ENCODE measurements around the gene RTN4RL2.

RTN4RL2 gene

DNA sequence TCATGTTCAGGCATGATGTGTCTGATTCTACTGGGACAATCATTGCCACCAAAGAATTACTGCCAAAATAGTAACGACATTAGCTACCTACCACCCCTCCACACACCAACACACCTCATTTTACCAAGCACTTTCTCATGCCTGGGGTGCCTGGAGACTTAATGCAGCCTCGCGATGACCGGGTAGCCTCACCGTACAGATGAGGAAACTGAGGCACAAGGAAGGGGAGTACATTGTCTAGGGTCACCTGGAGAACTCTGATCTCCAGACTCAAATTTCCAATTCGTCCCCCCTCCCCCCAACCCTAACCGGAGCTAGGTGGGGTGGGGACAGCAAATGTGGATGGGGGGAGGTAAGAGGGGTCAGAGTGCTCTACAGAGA, 2.7 kb upstream of the RTN4RL2 start:
- Histone ChIP-seq H3K27ac (ENCODE audit: low read depth, low read length) (no peak overlapping the region), H2AFZ (ENCODE audit: low read depth, low read length, severe bottlenecking) (no peak overlapping the region), H3K79me2 (ENCODE audit: insufficient read depth, low read length) (no peaks in the 10 kb centered on the region), H3K9me3 (ENCODE audit: insufficient read depth, low read length) (no peaks in the 10 kb centered on the region), H3K4me3 (ENCODE audit: insufficient read depth, low read length, poor library complexity, severe bottlenecking) (no peak overlapping the region), H4K20me1 (ENCODE audit: low read depth, low read length) (no peaks in the 10 kb centered on the region; the same call in 1 of the 2 replicates), H3K27me3 (ENCODE audit: low read length) (no peaks in the 10 kb centered on the region), H3F3A (ENCODE audit: insufficient read depth) (no peaks in the 10 kb centered on the region), H3K9ac (ENCODE audit: low read length) (no peak overlapping the region), H3K4me2 (ENCODE audit: low read depth, low read length, poor library complexity, severe bottlenecking) (no peak overlapping the region), H3K36me3 (ENCODE audit: low read length) (no peaks in the 10 kb centered on the region), H3K9me2 (replicated peaks; ENCODE audit: insufficient read depth, low read length) (no peaks in the 10 kb centered on the region)
- no peak for TF ChIP-seq EZH2phosphoT487 (conservative IDR thresholded peaks at IDR 0.05; ENCODE audit: low read length)
- TF ChIP-seq, protein P1, sequence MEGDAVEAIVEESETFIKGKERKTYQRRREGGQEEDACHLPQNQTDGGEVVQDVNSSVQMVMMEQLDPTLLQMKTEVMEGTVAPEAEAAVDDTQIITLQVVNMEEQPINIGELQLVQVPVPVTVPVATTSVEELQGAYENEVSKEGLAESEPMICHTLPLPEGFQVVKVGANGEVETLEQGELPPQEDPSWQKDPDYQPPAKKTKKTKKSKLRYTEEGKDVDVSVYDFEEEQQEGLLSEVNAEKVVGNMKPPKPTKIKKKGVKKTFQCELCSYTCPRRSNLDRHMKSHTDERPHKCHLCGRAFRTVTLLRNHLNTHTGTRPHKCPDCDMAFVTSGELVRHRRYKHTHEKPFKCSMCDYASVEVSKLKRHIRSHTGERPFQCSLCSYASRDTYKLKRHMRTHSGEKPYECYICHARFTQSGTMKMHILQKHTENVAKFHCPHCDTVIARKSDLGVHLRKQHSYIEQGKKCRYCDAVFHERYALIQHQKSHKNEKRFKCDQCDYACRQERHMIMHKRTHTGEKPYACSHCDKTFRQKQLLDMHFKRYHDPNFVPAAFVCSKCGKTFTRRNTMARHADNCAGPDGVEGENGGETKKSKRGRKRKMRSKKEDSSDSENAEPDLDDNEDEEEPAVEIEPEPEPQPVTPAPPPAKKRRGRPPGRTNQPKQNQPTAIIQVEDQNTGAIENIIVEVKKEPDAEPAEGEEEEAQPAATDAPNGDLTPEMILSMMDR (IDR thresholded peaks at IDR 0.05; ENCODE audit: insufficient read depth, low read length, poor library complexity, severe bottlenecking) = peak; percentile 4

DNA sequence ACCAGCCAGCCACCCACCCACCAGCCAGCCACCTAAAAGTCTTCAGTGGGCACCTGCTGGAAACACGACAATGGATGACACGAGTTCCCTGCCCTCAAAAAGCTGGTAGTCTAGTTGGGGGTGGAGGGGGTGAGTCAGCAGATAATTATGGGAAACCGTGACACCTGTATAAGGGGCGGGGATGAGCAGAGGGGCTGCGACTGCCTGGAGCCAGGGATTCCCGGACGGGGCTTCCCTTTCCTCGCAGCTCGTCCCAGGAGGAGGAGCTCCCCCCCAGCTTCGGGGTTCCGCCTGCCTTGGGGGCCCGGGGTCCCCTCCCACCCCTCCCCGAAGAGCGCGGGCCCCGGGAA, 2.3 kb upstream of the RTN4RL2 start:
- no peak overlapping the region for H2AFZ ChIP-seq (ENCODE audit: low read depth, low read length, severe bottlenecking)
- no peaks in the 10 kb centered on the region for H3K9me2 ChIP-seq (replicated peaks; ENCODE audit: insufficient read depth, low read length)
- no peak overlapping the region for H3K4me3 ChIP-seq (ENCODE audit: insufficient read depth, low read length, poor library complexity, severe bottlenecking)
- no peaks in the 10 kb centered on the region for H3F3A ChIP-seq (ENCODE audit: insufficient read depth)
- no peak overlapping the region for H3K9ac ChIP-seq (ENCODE audit: low read length)
- no peaks in the 10 kb centered on the region for H3K9me3 ChIP-seq (ENCODE audit: insufficient read depth, low read length)
- TF ChIP-seq, protein P1 (IDR thresholded peaks at IDR 0.05; ENCODE audit: insufficient read depth, low read length, poor library complexity, severe bottlenecking) = no peak
- TF ChIP-seq EZH2phosphoT487 (conservative IDR thresholded peaks at IDR 0.05; ENCODE audit: low read length) = no peak
- H3K27ac ChIP-seq (ENCODE audit: low read depth, low read length) = no peak overlapping the region
- no peak overlapping the region for H3K4me2 ChIP-seq (ENCODE audit: low read depth, low read length, poor library complexity, severe bottlenecking)
- H3K36me3 ChIP-seq (ENCODE audit: low read length) = no peaks in the 10 kb centered on the region
- H4K20me1 ChIP-seq (ENCODE audit: low read depth, low read length) = no peaks in the 10 kb centered on the region; the same call in 1 of the 2 replicates
- no peaks in the 10 kb centered on the region for H3K27me3 ChIP-seq (ENCODE audit: low read length)
- no peaks in the 10 kb centered on the region for H3K79me2 ChIP-seq (ENCODE audit: insufficient read depth, low read length)

DNA sequence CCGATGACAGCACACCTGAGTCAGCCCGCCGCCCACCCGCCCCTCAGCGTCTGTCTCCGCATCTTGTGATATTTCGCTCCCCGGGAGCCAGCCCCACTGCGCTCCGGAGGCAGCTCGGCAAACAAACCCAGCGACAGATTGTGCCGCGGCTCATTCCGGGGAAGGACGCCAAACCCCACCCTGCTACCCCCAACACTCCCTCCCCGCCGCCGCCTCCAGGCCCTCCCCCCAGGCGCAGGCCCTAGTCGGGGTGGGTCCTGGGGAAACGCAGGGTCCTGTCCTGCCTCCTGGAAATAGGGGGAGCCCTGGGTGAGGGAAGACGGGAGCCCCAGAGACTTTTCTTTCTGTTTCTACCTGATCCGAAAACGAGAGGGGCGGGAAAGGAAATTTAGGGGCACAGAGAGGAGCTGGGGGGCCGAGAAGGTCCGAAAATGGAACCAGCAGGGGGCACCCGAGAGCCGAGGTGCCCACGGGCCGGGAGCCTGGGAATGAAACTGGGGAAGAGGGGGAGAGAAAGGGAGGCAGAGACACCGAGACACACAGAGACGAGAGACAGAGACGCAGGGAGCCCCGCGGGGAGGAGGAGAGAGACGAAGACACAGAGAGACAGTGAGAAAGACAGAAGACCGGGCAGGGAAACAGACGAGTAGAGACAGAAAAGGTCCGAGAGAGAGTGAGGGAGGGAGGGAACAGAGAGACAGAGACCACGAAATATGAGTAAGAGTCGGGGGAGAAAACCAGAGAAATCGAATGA, 1.7 kb upstream of the RTN4RL2 start:
- no peaks in the 10 kb centered on the region for H3K79me2 ChIP-seq (ENCODE audit: insufficient read depth, low read length)
- H4K20me1 ChIP-seq (ENCODE audit: low read depth, low read length) = no peaks in the 10 kb centered on the region; the same call in 1 of the 2 replicates
- H2AFZ ChIP-seq (ENCODE audit: low read depth, low read length, severe bottlenecking) = no peak overlapping the region
- H3K9ac ChIP-seq (ENCODE audit: low read length) = no peak overlapping the region
- H3K27me3 ChIP-seq (ENCODE audit: low read length) = no peaks in the 10 kb centered on the region
- no peaks in the 10 kb centered on the region for H3F3A ChIP-seq (ENCODE audit: insufficient read depth)
- TF ChIP-seq, protein P1 (IDR thresholded peaks at IDR 0.05; ENCODE audit: insufficient read depth, low read length, poor library complexity, severe bottlenecking) = peak; percentile 99
- TF ChIP-seq EZH2phosphoT487 (conservative IDR thresholded peaks at IDR 0.05; ENCODE audit: low read length) = no peak
- H3K9me3 ChIP-seq (ENCODE audit: insufficient read depth, low read length) = no peaks in the 10 kb centered on the region
- no peaks in the 10 kb centered on the region for H3K36me3 ChIP-seq (ENCODE audit: low read length)
- H3K9me2 ChIP-seq (replicated peaks; ENCODE audit: insufficient read depth, low read length) = no peaks in the 10 kb centered on the region
- H3K4me2 ChIP-seq (ENCODE audit: low read depth, low read length, poor library complexity, severe bottlenecking) = peak overlapping the region; percentile 76
- H3K4me3 ChIP-seq (ENCODE audit: insufficient read depth, low read length, poor library complexity, severe bottlenecking) = no peak overlapping the region
- no peak overlapping the region for H3K27ac ChIP-seq (ENCODE audit: low read depth, low read length)

All from SU-DHL-6 (cell line).